NCI-H446 (cell line): Measurements from ENCODE around the gene VSTM5.

Source experiments
- DNase-seq, 2 experiments: peaks; one replicate each; lab custom pipeline; 2025; lab: John Stamatoyannopoulos, UW

The VSTM5 gene

GRCh38 chr11:93842461-93842860, 8.0 kb downstream of the VSTM5 start:
- DNase-seq: no peak

GRCh38 chr11:93842034-93842433, 8.4 kb downstream of the VSTM5 start:
- DNase-seq: no peak

- DNase-seq: no peak
Measured at GRCh38 chr11:93841446-93841845, 9.0 kb downstream of the VSTM5 start.

GRCh38 chr11:93840981-93841380, 9.4 kb downstream of the VSTM5 start:
- DNase-seq: no peak

- no peak for DNase-seq
Measured at GRCh38 chr11:93840180-93840579, 10.2 kb downstream of the VSTM5 start.

- no peak for DNase-seq
Measured at GRCh38 chr11:93838967-93839366, 11.5 kb downstream of the VSTM5 start.

GRCh38 chr11:93832780-93833179, 17.6 kb downstream of the VSTM5 start:
- DNase-seq: no peak

DNA sequence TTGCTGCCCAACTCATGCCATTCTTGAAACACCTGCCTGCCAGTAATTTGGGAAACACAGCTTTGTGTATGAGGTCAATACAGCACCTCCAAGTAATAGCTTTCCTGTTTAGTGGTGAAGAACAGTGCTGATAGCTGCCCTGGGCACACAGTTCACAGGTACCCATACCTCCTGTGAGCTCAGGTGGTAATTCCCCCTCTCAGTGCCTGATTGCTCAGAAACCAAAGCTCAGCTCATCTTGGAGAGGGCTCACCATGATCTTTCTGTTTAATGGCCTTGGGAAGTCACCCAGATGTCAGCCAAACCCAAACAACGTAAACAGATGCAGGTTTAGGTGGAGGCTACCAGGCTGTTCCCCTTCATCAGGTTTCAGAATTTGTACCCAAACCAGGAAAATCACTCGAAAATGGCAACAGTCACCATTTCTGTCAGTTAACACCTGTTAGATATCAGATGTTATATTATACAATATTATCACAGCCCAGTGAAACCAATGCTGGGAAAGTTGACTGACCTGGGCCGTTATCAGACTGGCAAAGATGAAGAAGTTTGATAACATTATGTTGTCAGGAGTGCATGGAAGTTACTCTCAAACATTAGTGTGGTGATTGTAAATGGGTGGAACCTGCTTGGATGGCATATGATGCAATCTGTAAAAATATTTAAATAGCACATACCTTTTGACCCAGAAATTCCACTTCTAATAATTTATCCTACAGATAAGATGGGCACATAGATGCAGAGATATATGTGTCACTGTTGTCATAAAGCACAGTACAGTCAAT, 18.9 kb downstream of the VSTM5 start:
- DNase-seq: no peak

GRCh38 chr11:93829598-93829997, 20.8 kb downstream of the VSTM5 start:
- DNase-seq: no peak

- no peak for DNase-seq
Measured at GRCh38 chr11:93827363-93827762, 23.1 kb downstream of the VSTM5 start.

- no peak for DNase-seq
Measured at GRCh38 chr11:93823210-93823609, 27.2 kb downstream of the VSTM5 start.

- no peak for DNase-seq
Measured at GRCh38 chr11:93822359-93822758, 28.1 kb downstream of the VSTM5 start.

DNA sequence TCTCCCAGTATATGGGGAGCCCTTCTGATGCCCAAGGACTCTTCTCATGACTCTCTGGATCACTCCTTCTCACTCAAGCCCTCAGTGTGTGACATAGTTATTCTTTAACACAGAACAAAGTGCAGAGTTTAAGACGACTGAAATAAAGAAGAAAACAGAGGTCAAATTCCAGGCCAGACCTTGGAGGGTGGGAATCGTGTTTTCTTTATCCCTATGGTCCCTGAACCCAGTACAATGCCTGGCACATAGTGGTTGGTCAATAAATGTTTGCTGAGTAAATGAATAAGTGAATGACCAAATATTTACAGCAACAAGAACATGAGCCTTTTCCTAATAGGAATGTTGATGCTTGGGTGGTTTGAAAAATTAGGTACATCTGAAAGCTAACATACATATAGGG, 28.8 kb downstream of the VSTM5 start:
- no peak for DNase-seq

GRCh38 chr11:93820847-93821246, 29.6 kb downstream of the VSTM5 start:
- no peak for DNase-seq

DNA sequence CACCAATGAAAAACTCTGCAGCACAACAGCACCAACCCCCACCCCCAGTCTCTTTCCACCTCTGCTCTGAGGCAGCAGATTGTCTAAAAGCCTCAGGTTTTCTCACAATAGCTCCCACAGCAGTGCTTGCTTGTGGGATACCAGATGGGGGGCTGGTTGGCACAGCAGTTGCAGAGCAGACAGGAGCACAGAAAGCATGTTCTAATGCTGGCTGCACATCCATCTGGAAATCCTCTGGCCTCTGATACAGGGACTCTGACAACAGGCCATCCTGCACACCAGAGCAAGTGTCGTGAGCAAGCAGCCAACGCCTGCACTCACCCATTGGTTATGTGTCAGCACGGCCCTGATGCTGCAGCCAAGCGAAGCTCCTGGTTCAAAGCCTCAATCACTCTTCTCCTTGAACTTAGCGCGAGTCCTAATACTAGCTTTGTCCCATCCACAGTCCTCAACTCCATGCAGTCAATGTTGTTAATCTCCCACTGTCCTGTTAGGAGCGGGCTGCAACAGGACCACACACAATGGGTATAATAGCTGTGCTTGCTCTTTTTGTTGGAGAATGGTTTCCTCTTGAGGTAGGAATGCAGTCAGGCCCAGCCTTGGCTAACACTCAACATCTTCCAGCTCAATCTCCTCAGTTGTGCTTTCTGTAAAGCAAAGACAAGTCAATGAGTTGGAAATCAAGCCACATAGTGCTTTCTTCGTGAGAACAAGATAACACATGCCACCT, 30.3 kb downstream of the VSTM5 start:
- DNase-seq: no peak

GRCh38 chr11:93817426-93818348, 32.7 kb downstream of the VSTM5 start:
- no peak for DNase-seq

GRCh38 chr11:93814966-93815633, 35.3 kb downstream of the VSTM5 start:
- DNase-seq: no peak

DNA sequence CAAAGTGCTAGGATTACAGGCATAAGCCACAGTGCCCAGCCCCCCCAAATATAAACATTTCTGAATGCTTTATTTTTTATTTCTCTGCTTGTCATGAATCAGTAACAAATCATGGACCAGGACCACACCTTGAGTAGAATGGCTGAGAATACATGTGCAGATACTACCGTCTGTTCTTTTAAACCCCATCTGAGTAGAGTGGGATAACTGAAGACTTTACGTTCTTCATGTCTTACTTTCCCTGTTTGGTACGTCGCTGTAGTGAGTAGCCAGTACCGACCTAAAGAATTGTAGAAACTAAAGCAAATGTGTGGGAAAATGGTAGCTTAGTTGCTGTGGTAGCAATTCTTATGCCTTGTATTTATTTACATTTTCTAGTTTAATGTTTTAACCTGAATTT, 36.4 kb downstream of the VSTM5 start:
- DNase-seq: no peak

DNA sequence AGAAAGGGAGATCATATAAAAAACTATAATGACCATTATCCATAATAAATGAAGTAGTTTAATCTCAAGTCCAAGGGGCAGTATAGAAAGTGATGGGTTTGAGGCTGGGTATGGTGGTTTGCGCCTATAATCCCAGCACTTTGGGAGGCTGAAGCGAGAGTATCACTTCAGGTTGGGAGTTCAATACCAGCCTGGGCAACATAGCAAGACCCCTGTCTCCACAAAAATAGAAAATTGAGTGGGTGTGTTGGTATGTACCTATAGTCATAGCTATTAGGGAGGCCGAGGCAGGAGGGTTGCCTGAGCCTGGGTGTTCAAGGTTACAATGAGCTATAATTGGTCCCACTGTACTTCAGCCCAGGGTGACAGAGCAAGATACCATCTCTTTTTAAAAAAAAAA, 42.4 kb downstream of the VSTM5 start:
- DNase-seq: no peak

DNA sequence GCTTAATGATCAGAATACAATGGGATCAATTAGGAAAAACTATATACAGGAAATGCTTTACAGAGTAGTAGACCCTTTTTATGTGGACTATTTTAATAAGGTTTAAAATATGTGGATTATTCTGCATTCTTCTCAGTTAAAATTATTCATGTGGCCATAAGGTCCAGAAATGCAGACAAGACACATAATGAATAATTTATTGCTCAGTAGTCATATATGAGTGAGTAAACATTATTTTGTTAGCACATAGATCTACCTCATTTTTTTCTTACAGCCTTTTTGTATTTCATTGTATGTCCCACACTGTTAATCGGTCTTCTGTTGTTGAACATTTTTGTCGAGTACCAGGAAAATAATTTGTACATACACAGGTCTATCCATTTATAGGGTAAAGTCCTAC, 45.5 kb downstream of the VSTM5 start:
- DNase-seq: no peak

GRCh38 chr11:93801366-93801765, 49.1 kb downstream of the VSTM5 start:
- no peak for DNase-seq
